ENCODE data around the gene TCHHL1. TPM values are rescaled to one million over a fixed set of nuclear protein-coding genes. Genes with fewer than 3 reads are reported as not detected.
"Not testable (repeated sequence)": the region's sequence is repeated elsewhere in the genome, so short reads cannot be mapped to it uniquely, and the experiment has no call there.

Gene TCHHL1
- total RNA-seq, 1 experiment from 2014 or later: not detected

GRCh38 chr1:152107984-152108881 is 19.4 kb upstream of the TCHHL1 start:
- Histone ChIP-seq H3K4me3 (peak overlapping the region; percentile 19; the same call in 1 of the 2 replicates), H3K9me3 (peaks cover 6% of the 10 kb centered on the region), H3K36me3 (no peaks in the 10 kb centered on the region), H3K27me3 (peaks cover 36% of the 10 kb centered on the region)
- DNase-seq: peak; percentile 40

GRCh38 chr1:152107031-152107983 is 18.4 kb upstream of the TCHHL1 start:
- no peak for DNase-seq
- Histone ChIP-seq H3K27me3 (peaks cover 27% of the 10 kb centered on the region), H3K4me3 (peak overlapping the region; percentile 19; the same call in 1 of the 2 replicates), H3K36me3 (no peaks in the 10 kb centered on the region), H3K9me3 (peaks cover 6% of the 10 kb centered on the region)

- H3K4me3 ChIP-seq: no peak overlapping the region
- no peaks in the 10 kb centered on the region for H3K36me3 ChIP-seq
- no peak for DNase-seq
- H3K27me3 ChIP-seq: peaks cover 27% of the 10 kb centered on the region
- peaks cover 6% of the 10 kb centered on the region for H3K9me3 ChIP-seq
Observed at GRCh38 chr1:152104854-152105253, 16.0 kb upstream of the TCHHL1 start.

GRCh38 chr1:152096931-152097330 is 8.1 kb upstream of the TCHHL1 start:
- DNase-seq: no peak
- no peak overlapping the region for H3K4me3 ChIP-seq
- no peaks in the 10 kb centered on the region for H3K36me3 ChIP-seq
- H3K9me3 ChIP-seq: no peaks in the 10 kb centered on the region
- peaks cover 8% of the 10 kb centered on the region for H3K27me3 ChIP-seq

- H3K36me3 ChIP-seq: no peaks in the 10 kb centered on the region
- H3K27me3 ChIP-seq: peaks cover 21% of the 10 kb centered on the region
- H3K9me3 ChIP-seq: no peaks in the 10 kb centered on the region
- H3K4me3 ChIP-seq: no peak overlapping the region
- no peak for DNase-seq
Observed at GRCh38 chr1:152086760-152087159, 2.1 kb downstream of the TCHHL1 start.

DNA sequence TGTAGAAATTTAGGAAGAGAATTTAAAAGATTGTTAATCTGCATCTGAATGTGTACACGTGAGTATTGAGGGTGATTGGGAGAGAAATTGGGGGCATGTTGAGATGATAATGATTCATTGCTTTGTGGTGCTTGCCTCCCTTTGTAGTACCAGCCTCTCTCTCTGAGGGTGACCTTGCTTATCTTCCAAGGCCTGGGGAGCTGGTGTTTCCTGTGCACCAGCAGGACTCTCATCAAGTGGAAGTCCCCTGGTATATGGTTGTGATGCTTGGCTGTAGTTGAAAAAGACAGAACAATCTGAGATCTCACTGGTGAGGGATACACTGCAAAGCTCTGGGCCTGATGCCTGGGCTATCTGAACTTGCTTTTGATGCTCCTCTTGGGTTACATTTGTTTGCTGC is 4.0 kb downstream of the TCHHL1 start:
- DNase-seq: no peak
- Histone ChIP-seq H3K4me3 (no peak overlapping the region), H3K36me3 (no peaks in the 10 kb centered on the region), H3K27me3 (peaks cover 21% of the 10 kb centered on the region), H3K9me3 (no peaks in the 10 kb centered on the region)

DNA sequence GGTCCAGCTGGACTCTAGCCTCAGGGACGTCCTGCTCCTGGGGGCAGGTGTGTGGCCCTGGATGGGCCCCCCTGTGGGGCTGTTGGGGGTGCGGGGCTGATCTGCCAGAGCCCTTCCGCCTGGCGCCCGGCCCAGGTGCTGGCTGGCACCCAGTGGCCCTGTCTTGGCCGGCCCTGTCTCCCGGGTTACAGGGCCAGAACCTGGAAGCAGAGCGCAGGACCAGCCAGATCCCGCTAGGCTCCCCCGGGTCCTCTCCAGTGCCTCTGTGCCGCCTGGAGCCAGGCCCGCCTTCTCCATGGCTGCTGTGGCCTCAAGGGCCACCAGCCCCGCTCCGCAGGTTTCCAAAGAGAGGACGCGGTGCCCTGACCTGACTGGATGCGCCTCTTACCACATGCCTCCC is 7.8 kb downstream of the TCHHL1 start:
- peaks cover 18% of the 10 kb centered on the region for H3K27me3 ChIP-seq
- not testable (repeated sequence) for H3K4me3 ChIP-seq, H3K36me3 ChIP-seq, DNase-seq, H3K9me3 ChIP-seq

DNA sequence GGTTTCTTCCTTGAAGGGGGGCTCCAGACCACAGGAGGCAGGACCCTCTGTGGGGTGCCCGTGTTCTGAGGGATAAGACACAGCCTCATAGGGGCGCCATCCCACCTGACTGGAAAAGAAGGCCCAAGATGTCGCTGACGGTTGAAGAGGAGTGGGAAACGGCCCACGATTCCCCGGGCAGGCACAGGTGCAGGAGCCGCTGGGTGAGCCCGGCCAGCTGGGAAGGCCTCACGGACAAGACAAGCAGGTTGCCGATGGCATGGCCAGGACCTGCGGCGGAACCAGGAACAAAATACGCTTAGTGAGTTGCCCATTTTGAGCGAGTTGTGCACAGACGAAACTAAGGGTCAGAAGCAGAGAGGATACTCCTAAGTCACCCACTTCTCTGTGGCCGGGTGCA is 8.4 kb downstream of the TCHHL1 start:
- H3K9me3 ChIP-seq, H3K4me3 ChIP-seq, DNase-seq, H3K36me3 ChIP-seq: not testable (repeated sequence)
- H3K27me3 ChIP-seq: peaks cover 19% of the 10 kb centered on the region

DNA sequence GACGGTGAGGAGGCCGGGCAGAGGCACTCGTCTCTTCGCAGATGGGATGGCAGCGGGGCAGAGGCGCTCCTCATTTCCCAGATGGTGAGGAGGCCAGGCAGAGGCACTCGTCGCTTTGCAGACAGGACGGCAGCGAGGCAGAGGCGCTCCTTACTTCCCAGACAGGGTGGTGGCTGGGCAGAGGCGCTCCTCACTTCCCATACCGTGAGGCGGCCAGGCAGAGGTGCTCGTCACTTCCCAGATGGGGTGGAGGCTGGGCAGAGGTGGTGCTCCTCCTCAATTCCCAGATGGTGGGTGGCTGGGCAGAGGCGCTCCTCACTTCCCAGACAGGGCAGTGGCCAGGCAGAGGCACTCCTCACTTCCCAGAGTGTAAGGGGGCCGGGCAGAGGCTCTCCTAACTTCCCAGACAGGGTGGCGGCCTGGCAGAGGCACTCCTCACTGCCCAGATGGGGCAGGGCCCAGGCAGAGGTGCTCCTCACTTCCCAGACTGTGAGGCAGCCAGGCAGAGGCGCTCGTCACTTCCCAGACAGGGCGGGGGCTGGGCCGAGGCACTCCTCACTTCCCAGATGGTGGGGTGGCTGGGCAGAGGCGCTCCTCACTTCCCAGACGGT is 9.9 kb downstream of the TCHHL1 start:
- Histone ChIP-seq H3K4me3 (no peak overlapping the region), H3K27me3 (peaks cover 17% of the 10 kb centered on the region), H3K36me3 (no peaks in the 10 kb centered on the region), H3K9me3 (no peaks in the 10 kb centered on the region)
- no peak for DNase-seq

DNA sequence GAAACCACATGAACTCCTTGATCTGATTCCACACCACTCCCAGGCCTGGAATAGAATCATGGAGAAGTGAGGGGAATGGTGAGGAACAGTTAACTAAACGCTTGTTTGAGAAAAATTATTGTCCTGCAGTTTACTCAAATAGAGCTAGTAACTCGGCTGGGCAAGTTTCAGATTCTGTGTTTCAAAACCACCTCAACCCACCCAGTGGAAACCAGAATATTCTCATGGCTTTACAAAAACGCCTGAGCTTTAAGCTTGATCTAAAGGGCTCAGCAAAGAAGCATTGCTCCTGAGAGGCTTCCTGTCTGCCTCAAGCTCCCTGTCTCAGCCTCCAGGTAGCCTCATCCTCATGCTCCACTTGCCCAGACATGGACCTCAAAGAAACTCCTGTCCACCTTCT is 16.6 kb downstream of the TCHHL1 start:
- Histone ChIP-seq H3K4me3 (no peak overlapping the region), H3K27me3 (peaks cover 32% of the 10 kb centered on the region), H3K9me3 (no peaks in the 10 kb centered on the region), H3K36me3 (no peaks in the 10 kb centered on the region)
- DNase-seq: no peak

DNA sequence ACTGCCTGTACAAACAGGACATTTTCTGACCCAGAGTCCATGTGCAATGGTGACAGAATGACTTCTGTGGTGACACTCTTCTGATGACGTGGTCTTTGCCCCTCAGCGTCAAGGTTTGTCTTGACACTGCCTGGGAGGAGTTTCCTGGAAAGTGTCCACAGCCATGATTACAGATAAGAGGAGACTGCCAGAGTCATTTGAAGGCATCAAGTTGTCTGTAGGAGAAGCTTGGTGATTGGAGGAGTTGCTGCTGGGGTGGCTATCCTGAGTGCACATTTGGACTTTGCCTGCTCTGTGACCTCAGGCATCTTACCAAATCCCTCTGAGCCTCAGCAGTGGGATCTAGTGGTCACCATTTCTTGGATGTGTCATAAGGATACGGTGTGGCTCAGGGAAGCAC is 17.7 kb downstream of the TCHHL1 start:
- Histone ChIP-seq H3K27me3 (peaks cover 33% of the 10 kb centered on the region), H3K4me3 (no peak overlapping the region)

GRCh38 chr1:152067929-152068328 is 20.9 kb downstream of the TCHHL1 start:
- Histone ChIP-seq H3K27me3 (peaks cover 36% of the 10 kb centered on the region), H3K9me3 (no peaks in the 10 kb centered on the region), H3K36me3 (no peaks in the 10 kb centered on the region), H3K4me3 (no peak overlapping the region)
- DNase-seq: no peak

More for the DNA sequence above, 17.7 kb downstream of the TCHHL1 start:
- DNase-seq: no peak
- H3K9me3 ChIP-seq: no peaks in the 10 kb centered on the region
- no peaks in the 10 kb centered on the region for H3K36me3 ChIP-seq

- H3K9me3 ChIP-seq: no peaks in the 10 kb centered on the region
- H3K27me3 ChIP-seq: peaks cover 36% of the 10 kb centered on the region
- no peaks in the 10 kb centered on the region for H3K36me3 ChIP-seq
- no peak for DNase-seq
- H3K4me3 ChIP-seq: no peak overlapping the region
Observed at GRCh38 chr1:152067150-152067549, 21.7 kb downstream of the TCHHL1 start.

DNA sequence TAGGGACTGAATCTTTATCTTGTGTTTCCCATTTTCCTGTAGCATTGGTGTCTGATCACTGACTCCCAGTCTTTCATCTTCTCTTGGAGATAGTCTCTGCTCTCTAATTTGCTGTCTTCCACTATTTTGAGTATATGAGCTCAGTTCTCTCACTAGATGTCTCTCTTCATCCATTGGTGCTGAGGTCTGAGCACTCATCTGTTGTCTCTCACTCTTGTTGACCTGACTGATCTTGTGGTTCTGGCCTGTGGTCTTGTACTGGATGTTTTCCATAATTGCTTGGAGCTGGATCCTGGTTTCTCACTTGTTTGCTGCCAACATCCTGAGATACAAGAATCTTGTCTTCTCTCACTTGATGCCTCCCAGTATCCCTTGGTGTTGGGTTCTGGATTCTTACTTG is 26.9 kb downstream of the TCHHL1 start:
- Histone ChIP-seq H3K4me3 (no peak overlapping the region), H3K36me3 (no peaks in the 10 kb centered on the region), H3K27me3 (peaks cover 35% of the 10 kb centered on the region), H3K9me3 (no peaks in the 10 kb centered on the region)
- no peak for DNase-seq

DNA sequence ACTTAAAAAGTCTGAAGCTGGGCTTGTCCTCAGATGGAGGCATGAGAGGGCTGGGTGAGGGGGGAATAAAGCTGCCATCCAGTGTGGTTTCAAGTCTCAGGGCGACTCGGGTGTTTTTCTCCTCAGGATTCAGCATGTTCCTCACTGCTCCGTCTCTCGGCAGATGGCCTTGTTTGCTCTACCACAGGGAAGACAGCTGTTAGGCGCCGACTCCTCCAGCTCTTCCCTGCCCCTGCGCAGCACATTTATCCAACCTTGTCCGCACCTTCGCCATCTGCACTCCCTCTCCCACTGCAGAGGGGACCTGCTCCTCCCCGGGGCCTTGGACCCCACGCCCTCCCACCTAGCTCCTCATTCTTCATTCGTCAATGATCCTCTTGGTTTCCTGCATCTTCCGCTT is 35.5 kb downstream of the TCHHL1 start:
- no peaks in the 10 kb centered on the region for H3K9me3 ChIP-seq
- peaks cover 49% of the 10 kb centered on the region for H3K27me3 ChIP-seq
- no peaks in the 10 kb centered on the region for H3K36me3 ChIP-seq
- no peak overlapping the region for H3K4me3 ChIP-seq
- DNase-seq: no peak

- Histone ChIP-seq H3K27me3 (peaks cover 42% of the 10 kb centered on the region), H3K4me3 (no peak overlapping the region), H3K9me3 (no peaks in the 10 kb centered on the region), H3K36me3 (no peaks in the 10 kb centered on the region)
- DNase-seq: peak; percentile 62
Observed at GRCh38 chr1:152052606-152053005, 36.3 kb downstream of the TCHHL1 start.

Measured in MG63 (cell line).